GM21447 (cell line): Measurements from ENCODE around the gene YOD1.

Experiments used
- ATAC-seq: cut with Tn5 transposase; IDR thresholded peaks from one replicate; pipeline ENCODE4 v1.9.1; 2021; ENCODE audit not compliant: unreplicated experiment

The YOD1 gene

DNA sequence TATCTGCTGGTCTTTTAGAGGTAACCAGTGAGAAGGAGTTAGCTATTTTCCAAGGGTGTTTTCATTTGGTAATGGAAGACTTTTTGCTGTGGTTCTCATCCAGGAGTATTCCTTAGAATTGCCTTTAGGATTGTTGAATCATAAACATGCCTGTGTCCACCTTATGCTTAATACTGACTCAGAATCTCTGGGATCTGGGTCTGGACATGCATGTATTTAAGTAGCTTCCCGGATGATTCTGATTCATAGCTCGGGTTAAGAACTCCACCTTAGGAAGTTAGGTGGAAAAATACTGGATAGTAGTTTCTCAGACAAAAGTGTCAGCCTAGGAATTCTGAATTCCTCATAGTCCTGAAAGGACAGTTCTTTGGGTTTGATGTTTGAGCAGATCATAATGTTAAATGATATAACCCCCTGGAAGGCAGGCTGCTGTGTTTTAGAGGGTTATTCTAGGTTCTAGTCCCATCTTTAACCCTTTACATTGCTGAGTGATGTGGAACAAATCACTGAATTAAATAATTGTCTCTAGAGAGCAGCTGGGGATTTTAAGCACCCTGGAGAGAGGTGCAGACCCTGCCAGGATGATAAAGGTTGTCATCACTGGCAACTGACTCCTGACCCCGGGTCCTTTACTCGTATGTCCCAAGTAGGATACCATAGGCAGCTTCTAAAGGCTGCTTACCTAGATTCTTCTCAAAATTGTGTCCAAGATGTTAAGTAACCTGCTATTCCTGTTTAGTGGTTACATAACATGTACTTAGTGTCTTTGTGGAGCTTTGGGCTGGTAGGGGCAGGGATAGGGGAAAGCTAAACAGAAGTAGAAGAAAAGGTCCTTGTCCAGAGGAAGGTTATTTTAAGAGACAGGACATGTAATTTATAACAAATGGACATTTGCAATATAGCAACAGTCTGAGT is 23.2 kb upstream of the YOD1 start:
- no peak for ATAC-seq

DNA sequence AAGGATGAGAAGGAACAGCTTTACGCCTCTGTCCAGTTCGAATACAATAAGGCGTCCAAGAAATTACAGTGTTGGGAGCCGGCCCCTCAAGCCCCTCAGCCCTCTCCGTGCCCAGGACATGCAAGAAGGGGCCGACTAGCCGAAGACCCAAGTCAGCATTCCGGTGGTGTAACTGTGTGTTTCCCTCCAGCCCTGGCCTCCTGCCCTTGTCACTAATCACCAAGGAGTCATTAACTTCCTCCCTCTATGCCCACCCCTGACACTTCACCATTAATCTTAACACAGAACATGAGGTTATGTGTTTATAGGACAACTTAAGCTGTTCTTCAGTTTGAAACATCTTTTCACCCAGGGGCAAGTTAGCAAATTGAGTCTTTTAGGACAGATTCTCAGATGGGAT is 21.2 kb upstream of the YOD1 start:
- ATAC-seq, result no peak

- no peak for ATAC-seq
These were observed 20.4 kb upstream of the YOD1 start for GRCh38 chr1:207071426-207071825.

- no peak for ATAC-seq
These were observed 19.8 kb upstream of the YOD1 start for GRCh38 chr1:207070811-207071210.

GRCh38 chr1:207069858-207070506 is 19.0 kb upstream of the YOD1 start:
- ATAC-seq, result no peak

- no peak for ATAC-seq
These were observed 18.1 kb upstream of the YOD1 start for GRCh38 chr1:207069061-207069460.

GRCh38 chr1:207067665-207068064 is 16.7 kb upstream of the YOD1 start:
- ATAC-seq, result no peak

- ATAC-seq, result no peak
These were observed 16.2 kb upstream of the YOD1 start for GRCh38 chr1:207067185-207067584.

GRCh38 chr1:207064561-207064960 is 13.6 kb upstream of the YOD1 start:
- no peak for ATAC-seq

DNA sequence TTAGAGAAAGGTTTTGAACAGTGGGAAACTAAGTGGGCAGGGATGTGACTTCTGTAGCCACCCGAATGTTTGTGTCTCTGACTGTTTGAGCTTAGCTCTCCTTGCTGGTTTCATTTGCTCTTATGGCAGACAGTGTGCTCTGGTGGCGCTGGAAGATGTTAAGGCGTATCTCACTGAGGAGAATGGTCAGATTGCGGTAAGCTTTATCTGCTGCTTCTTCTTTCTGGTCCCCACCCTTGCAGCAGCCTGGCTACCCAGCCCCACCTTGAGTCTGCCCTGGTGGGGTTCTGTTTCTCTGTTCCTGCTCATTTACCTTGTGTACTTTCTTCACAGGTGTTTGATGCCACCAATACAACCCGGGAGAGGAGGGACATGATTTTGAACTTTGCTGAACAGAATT is 12.0 kb upstream of the YOD1 start:
- no peak for ATAC-seq

DNA sequence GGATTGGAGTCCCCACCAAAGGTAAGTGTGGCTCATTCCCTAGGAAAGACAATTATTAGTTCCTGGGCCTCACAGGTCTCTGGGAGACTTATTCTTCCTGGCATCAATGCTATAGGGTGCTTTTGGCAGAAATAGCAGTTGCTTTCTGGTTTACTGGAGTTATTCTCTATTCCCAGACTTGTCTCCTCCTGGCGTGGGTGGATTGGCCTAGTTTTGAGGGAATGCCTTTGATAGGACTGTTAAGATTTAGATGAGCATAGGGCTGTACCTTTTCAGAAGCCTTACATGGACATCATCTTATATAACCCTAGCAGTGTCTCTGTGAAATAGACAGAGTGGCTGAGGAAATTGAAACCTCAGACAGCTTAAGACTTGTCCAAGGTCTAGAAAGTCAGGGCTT is 11.1 kb upstream of the YOD1 start:
- ATAC-seq, result no peak

DNA sequence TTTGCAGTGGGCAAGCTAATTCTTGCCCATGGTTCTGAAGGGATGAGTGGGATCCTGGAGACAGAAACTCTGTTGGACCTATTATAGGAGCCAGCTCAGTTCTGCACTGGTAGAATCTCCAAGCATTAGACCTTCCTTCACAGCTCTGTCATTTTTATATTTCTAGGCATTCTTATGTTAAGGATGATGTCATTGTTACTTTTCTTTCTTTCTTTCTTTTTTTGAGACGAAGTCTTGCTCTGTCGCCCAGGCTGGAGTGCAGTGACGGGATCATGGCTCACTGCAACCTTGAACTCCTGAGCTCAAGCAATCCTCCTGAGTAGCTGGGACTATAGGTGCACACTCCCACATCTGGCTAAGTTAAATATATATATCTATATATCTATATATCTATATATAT is 9.6 kb upstream of the YOD1 start:
- no peak for ATAC-seq

DNA sequence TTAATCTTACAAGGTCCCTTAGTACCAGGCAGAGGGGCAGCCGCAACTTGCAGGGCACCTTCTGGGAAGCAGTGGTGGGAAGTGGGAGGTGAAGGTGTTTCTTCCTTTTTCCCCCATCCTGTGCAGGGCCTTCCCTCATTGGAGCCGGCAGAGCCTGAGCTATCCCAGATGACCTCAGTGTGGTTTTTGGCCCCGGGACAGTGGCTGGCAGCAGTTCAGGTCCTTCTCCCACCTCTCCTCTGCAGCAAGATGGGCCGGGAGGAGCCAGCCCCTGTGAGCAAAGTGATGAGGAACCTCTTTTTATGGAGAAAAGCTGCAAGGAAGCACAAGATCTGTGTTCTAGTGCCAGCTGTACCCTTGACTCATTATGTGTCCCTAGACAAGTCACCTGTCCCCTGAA is 8.9 kb upstream of the YOD1 start:
- no peak for ATAC-seq

GRCh38 chr1:207058878-207059867 is 8.2 kb upstream of the YOD1 start:
- no peak for ATAC-seq

DNA sequence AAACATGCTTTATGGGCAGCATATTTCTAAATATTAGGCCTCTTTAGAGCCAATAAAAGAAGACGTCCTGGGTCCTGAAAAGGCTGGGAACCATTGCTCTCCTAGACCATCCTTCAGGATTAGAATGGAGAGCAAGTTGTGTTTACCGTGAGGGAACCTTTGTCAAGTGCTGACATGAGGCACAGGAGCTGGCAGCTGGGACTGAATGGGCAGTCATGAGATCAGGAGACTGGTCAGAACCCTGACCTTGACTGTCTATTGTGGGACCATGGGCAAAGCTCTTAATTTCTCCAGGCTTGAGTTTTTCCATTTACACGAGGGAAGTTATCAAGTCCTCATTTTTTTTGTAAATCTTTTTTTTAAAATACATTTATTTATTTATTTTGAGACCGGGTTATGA is 7.2 kb upstream of the YOD1 start:
- no peak for ATAC-seq

GRCh38 chr1:207056673-207057072 is 5.7 kb upstream of the YOD1 start:
- ATAC-seq, result no peak

DNA sequence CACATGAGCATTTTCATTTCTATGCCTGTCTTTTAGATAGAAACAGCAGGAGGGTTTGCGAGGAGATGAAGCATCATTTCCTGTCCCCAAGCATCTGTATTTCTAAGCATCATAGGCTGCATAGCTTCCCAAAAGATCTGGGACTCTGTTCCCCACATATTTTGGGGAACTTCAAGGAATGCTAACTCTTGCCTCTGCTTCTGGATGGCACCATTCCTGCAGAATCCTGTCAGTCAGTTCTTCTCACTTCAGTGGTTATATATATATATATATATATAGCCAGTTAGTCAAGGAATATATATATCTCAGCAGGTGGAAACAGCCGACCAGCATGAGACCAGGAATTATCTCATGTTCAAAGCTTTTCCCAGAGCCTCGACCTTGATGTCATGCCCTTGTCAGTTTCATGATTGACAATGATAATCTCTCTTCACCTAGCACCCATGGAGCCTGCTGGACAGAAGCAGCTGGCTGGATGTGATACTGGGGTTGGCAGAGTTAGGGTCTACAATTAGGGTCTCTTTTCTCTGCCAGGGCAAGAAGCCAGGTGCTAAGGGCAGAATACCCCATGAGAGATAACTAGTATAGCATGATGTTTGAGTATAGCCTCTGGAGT is 4.5 kb upstream of the YOD1 start:
- no peak for ATAC-seq

DNA sequence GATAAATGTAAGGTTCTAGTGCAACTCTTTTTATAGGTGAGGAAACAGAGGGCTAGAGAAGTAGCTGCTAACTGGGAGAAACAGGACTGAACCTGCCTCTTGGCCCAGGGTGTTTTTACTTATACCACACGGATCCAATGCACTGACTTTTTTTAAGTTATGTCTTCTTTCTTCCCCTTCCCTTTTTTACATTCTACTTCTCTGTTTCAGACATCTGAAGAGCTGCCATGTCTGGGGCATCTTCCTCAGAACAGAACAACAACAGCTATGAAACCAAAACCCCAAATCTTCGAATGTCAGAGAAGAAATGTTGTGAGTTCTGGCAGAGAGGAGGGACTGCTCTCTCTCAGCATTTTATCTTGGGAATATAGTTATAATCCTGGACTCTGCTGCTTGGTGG is 3.5 kb upstream of the YOD1 start:
- no peak for ATAC-seq

GRCh38 chr1:207052911-207053769 is 2.1 kb upstream of the YOD1 start, which contains the start of gene PFKFB2:
PFKFB2 (plus strand) TSS chr1:207053275; CDS start chr1:207054718, 1,443 bp downstream.
- ATAC-seq, result peak; percentile 78
